Measurements from ENCODE around the gene POLR3B. TPM values are rescaled to one million over a fixed set of nuclear protein-coding genes. Genes with fewer than 3 reads are reported as not detected.

The POLR3B gene
- total and polyA plus RNA-seq, 9 of the 15 experiments (the other 6 are each of a cell fraction or from before 2014, with no cell fraction given): 7.6 to 17.9 (median 14.4) TPM

GRCh38 chr12:106522708-106523107 is 165.2 kb downstream of the POLR3B start (continued):
- TF ChIP-seq, protein P1, sequence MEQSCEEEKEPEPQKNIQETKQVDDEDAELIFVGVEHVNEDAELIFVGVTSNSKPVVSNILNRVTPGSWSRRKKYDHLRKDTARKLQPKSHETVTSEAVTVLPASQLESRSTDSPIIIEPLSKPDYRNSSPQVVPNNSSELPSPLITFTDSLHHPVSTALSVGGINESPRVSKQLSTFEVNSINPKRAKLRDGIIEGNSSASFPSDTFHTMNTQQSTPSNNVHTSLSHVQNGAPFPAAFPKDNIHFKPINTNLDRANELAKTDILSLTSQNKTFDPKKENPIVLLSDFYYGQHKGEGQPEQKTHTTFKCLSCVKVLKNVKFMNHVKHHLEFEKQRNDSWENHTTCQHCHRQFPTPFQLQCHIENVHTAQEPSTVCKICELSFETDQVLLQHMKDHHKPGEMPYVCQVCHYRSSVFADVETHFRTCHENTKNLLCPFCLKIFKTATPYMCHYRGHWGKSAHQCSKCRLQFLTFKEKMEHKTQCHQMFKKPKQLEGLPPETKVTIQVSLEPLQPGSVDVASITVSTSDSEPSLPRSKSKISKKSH (CRISPR knock-in tag; IDR thresholded peaks at IDR 0.05): no peak
- TF ChIP-seq ZNF830 (CRISPR knock-in tag; IDR thresholded peaks at IDR 0.05): no peak
- TF ChIP-seq NUFIP1 (IDR thresholded peaks at IDR 0.05; ENCODE audit: partially characterized antibody): no peak
- TF ChIP-seq E2F4 (CRISPR knock-in tag; IDR thresholded peaks at IDR 0.05; ENCODE audit: low read depth): no peak
- peak; percentile 99 for TF ChIP-seq MAFK (IDR thresholded peaks at IDR 0.05; ENCODE audit: low read length)
- no peak for TF ChIP-seq ZNF780A (CRISPR knock-in tag; IDR thresholded peaks at IDR 0.05)
- no peak for TF ChIP-seq NBN (IDR thresholded peaks at IDR 0.05; ENCODE audit: low read depth)
- TF ChIP-seq TBL1XR1 (IDR thresholded peaks at IDR 0.05; ENCODE audit: low read length in 2 of 2): no peak
- TF ChIP-seq, protein P2, sequence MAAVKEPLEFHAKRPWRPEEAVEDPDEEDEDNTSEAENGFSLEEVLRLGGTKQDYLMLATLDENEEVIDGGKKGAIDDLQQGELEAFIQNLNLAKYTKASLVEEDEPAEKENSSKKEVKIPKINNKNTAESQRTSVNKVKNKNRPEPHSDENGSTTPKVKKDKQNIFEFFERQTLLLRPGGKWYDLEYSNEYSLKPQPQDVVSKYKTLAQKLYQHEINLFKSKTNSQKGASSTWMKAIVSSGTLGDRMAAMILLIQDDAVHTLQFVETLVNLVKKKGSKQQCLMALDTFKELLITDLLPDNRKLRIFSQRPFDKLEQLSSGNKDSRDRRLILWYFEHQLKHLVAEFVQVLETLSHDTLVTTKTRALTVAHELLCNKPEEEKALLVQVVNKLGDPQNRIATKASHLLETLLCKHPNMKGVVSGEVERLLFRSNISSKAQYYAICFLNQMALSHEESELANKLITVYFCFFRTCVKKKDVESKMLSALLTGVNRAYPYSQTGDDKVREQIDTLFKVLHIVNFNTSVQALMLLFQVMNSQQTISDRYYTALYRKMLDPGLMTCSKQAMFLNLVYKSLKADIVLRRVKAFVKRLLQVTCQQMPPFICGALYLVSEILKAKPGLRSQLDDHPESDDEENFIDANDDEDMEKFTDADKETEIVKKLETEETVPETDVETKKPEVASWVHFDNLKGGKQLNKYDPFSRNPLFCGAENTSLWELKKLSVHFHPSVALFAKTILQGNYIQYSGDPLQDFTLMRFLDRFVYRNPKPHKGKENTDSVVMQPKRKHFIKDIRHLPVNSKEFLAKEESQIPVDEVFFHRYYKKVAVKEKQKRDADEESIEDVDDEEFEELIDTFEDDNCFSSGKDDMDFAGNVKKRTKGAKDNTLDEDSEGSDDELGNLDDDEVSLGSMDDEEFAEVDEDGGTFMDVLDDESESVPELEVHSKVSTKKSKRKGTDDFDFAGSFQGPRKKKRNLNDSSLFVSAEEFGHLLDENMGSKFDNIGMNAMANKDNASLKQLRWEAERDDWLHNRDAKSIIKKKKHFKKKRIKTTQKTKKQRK (IDR thresholded peaks at IDR 0.05; ENCODE audit: borderline replicate concordance, low read depth, low read length): no peak
- no peak for TF ChIP-seq PCBP1 (IDR thresholded peaks at IDR 0.05; ENCODE audit: low read depth, low read length, poor library complexity, severe bottlenecking)
- no peak for TF ChIP-seq ZNF764 (CRISPR knock-in tag; IDR thresholded peaks at IDR 0.05; ENCODE audit: low read depth)
- no peak for TF ChIP-seq ZNF143 (CRISPR knock-in tag; IDR thresholded peaks at IDR 0.05)
- TF ChIP-seq ZNF282 (CRISPR knock-in tag; IDR thresholded peaks at IDR 0.05): no peak
- no peak for TF ChIP-seq DMBX1 (CRISPR knock-in tag; IDR thresholded peaks at IDR 0.05; ENCODE audit: borderline replicate concordance)
- TF ChIP-seq ZNF175 (CRISPR knock-in tag; IDR thresholded peaks at IDR 0.05; ENCODE audit: low read depth): no peak
- TF ChIP-seq, protein P3, sequence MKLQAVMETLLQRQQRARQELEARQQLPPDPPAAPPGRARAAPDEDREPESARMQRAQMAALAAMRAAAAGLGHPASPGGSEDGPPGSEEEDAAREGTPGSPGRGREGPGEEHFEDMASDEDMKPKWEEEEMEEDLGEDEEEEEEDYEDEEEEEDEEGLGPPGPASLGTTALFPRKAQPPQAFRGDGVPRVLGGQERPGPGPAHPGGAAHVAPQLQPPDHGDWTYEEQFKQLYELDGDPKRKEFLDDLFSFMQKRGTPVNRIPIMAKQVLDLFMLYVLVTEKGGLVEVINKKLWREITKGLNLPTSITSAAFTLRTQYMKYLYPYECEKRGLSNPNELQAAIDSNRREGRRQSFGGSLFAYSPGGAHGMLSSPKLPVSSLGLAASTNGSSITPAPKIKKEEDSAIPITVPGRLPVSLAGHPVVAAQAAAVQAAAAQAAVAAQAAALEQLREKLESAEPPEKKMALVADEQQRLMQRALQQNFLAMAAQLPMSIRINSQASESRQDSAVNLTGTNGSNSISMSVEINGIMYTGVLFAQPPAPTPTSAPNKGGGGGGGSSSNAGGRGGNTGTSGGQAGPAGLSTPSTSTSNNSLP (IDR thresholded peaks at IDR 0.05; ENCODE audit: borderline replicate concordance, low read depth, low read length): no peak
- TF ChIP-seq XRCC3 (IDR thresholded peaks at IDR 0.05): no peak
- no peak for TF ChIP-seq GTF3C2 (IDR thresholded peaks at IDR 0.05; ENCODE audit: borderline replicate concordance, extremely low read depth, insufficient read length)

Data from K562 (cell line).